Measurements from ENCODE around the gene STXBP4. TPM values are rescaled to one million over a fixed set of nuclear protein-coding genes. Genes with fewer than 3 reads are reported as not detected.

Gene STXBP4
- total and polyA plus RNA-seq, 2 donors (not counting 3 experiments of a cell fraction or from before 2014, with no cell fraction given): 1.9 to 12.9 TPM

GRCh38 chr17:55023626-55024025 lies 55.1 kb downstream of the STXBP4 start:
- no peak overlapping the region for H3K9ac ChIP-seq (replicated peaks; ENCODE audit: extremely low read depth, insufficient read depth, low read length)
- H2AFZ ChIP-seq (ENCODE audit: low read depth, low read length): no peak overlapping the region
- no peak overlapping the region for H3K27ac ChIP-seq (ENCODE audit: insufficient read depth, low read depth, low read length)
- no peaks in the 10 kb centered on the region for H3K79me2 ChIP-seq (ENCODE audit: control insufficient read depth, insufficient read depth, low read length)
- no TSS peak for BruUV-seq (replicated peaks)
- DNase-seq (ENCODE audit: low read depth, low spot score) (no peak), FAIRE-seq (no peak)
- H4K20me1 ChIP-seq (replicated peaks; ENCODE audit: control insufficient read depth, extremely low read depth, insufficient read depth, low read length): no peaks in the 10 kb centered on the region
- no peak for TF ChIP-seq GATA2 (IDR thresholded peaks at IDR 0.05; ENCODE audit: insufficient read depth, insufficient read length, low read depth, low read length)
- no peak for TF ChIP-seq POLR2AphosphoS5 (IDR thresholded peaks at IDR 0.05; ENCODE audit: insufficient read depth, low read depth, low read length)
- no peak for TF ChIP-seq FOS (IDR thresholded peaks at IDR 0.05; ENCODE audit: borderline replicate concordance, insufficient read depth, low read length)
- no peak for TF ChIP-seq MAX (IDR thresholded peaks at IDR 0.05; ENCODE audit: insufficient read depth, insufficient read length)
- no peak for TF ChIP-seq POLR2A (IDR thresholded peaks at IDR 0.05; ENCODE audit: low read depth, low read length)
- TF ChIP-seq JUN (IDR thresholded peaks at IDR 0.05; ENCODE audit: borderline replicate concordance, insufficient read depth, insufficient read length, low read depth): no peak
- TF ChIP-seq CTCF (IDR thresholded peaks at IDR 0.05; ENCODE audit: extremely low read depth in 1 of 2, insufficient read depth in 1 of 2, low read depth in 1 of 2, low read length in 2 of 2): no peak
- no peak for TF ChIP-seq MYC (IDR thresholded peaks at IDR 0.05; ENCODE audit: low read depth, low read length)
- no peak for TF ChIP-seq EZH2 (IDR thresholded peaks at IDR 0.05; ENCODE audit: borderline replicate concordance, low read depth, low read length, severe bottlenecking)
- no peaks in the 10 kb centered on the region for H3K4me1 ChIP-seq (ENCODE audit: control insufficient read depth, extremely low read depth, insufficient read depth, low read length)
- no peaks in the 10 kb centered on the region for H3K36me3 ChIP-seq (ENCODE audit: control insufficient read depth in 2 of 2, extremely low read depth in 1 of 2, insufficient read depth in 2 of 2, low read length in 2 of 2)
- dilution Hi-C loops (cut with MboI; ENCODE audit: extremely low pct_ligation_motif_present, low sequenced_read_pairs) (no loop called here), intact Hi-C loops (cut with micrococcal nuclease) (no loop called here)
- CTCF ChIA-PET: interaction anchor here (0.8 kb wide), 1 partner anchor 18 kb away, joined by 5 read pairs; no protein-coding TSS in a partner anchor
- no peaks in the 10 kb centered on the region for H3K9me1 ChIP-seq (replicated peaks; ENCODE audit: control insufficient read depth, extremely low read depth, insufficient read depth, low read length)
- no peaks in the 10 kb centered on the region for H3K9me3 ChIP-seq (replicated peaks; ENCODE audit: control insufficient read depth, insufficient read depth, low read length)
- H3K4me2 ChIP-seq (ENCODE audit: insufficient read depth, low read length): no peak overlapping the region
- POLR2A ChIA-PET: no interaction called here
- H3K4me3 ChIP-seq (replicated peaks in 1 of 3; ENCODE audit: insufficient read depth in 1 of 3, low read depth in 1 of 3, low read length in 3 of 3): no peak overlapping the region
- H3K27me3 ChIP-seq (ENCODE audit: control insufficient read depth in 2 of 2, insufficient read depth in 2 of 2, low read length in 2 of 2): no peaks in the 10 kb centered on the region
